ENCODE measurements around the gene FURIN.
A peak's percentile ranks its signal among the peaks of the same experiment; 100 is the strongest.
"Not testable (repeated sequence)": the region's sequence is repeated elsewhere in the genome, so short reads cannot be mapped to it uniquely, and the experiment has no call there.

FURIN gene

DNA sequence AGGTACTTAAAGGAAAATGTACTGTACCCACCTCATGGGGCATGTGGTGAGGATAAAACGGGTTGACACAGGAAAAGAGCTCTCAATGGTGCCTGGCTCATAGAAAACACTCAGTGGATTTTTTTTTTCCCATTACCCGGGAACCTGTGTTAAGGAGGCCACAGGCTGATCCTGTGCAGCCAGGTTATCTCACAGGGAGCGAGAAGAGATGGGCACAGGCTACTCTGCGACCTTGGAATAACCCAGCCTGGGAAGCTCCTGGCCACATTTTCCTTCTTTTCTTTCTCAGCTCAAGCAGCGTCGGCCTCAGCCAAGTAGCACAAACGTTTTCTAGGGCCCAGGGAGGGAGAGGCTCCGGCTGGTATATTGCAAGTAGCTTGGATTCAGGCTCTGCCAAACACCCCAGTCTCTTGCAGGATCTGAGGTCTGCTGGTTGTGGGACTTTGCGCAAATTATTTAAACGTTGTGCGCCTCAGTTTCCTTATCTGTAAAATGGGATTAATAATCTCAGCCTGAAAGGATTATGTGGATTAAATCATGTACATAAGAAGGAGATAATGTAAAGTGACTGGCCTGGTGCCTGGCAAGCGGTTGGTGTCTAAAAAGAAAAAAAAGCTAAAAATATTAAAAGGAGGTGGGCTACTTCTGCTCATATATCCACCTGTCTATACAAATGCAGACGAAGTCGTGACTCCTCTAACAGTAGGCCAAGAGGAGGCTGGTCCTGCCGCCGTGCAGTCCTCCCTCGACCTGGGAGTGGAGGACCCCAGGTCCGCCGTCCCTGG, 2.2 kb downstream of the FURIN start:
- peak; percentile 45 for DNase-seq (ENCODE audit: low read depth)

DNA sequence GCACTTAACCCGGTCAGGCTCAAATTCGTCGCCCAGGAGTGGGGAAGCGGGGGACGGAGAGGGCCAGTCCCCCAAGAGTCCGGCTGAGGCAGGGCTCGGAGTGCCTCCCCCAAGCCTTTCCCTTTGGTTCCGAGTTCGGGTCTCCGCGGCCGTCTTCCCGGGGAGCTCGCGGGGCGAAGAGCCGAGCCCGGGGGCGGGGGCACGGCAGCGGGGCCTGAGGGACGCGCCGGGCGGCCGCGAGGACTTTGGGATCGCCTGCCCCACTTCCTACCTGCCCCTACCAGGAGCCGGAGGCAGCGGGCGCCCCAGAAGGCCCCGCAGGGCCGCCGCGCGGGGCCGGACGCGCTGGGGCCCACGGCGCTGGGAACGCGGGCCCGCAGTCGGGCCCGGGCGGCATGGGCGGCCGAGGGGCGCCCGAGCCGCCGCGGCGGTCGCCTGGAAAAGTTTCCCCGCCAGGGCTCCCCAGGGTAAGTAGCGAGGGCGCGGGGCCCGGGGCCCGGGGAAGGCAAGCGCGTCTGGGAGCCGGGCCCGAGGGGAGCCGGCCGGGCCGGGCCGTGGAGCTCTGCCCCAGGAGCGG, 2.8 kb downstream of the FURIN start:
- DNase-seq (ENCODE audit: low read depth) = peak; percentile 51

DNA sequence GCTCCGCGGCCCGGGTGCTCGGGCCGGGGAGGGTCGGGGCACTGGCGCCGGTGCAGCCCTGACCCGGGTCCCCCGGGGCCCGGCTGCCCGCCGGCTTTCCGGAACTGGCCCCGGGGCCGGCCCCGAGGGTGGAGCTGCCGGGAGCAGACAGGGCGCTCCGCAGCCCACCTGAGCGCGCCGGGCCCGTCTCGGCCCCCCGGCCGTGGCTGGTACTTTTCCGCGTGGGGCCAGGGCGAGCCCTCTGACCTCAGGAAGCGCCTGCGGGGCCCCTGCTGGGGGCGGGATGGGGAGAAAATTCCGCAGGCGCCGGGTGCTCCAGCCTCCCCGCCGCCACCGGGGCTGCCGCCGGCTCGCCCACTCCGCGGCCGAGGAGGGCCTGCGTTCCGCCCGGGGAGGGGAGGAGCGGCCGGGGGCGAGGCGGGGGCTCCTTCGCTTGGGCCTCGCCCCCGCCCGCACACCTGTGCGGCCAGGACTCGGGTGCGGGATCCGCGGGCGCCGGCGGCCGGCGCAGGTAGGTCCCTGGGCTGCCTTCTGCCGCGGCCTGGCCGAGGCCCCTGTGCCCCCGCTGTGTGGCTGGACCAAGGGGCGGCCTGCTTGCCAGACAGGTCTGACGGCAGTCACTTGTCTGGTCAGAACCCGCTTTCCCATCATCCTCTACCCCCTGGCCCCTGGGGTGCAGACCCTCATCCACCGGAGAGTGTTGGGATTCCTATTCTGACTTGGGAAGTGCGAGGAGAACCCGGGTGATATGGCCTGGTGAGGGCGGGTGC, 3.5 kb downstream of the FURIN start:
- no peak for DNase-seq (ENCODE audit: low read depth)

DNA sequence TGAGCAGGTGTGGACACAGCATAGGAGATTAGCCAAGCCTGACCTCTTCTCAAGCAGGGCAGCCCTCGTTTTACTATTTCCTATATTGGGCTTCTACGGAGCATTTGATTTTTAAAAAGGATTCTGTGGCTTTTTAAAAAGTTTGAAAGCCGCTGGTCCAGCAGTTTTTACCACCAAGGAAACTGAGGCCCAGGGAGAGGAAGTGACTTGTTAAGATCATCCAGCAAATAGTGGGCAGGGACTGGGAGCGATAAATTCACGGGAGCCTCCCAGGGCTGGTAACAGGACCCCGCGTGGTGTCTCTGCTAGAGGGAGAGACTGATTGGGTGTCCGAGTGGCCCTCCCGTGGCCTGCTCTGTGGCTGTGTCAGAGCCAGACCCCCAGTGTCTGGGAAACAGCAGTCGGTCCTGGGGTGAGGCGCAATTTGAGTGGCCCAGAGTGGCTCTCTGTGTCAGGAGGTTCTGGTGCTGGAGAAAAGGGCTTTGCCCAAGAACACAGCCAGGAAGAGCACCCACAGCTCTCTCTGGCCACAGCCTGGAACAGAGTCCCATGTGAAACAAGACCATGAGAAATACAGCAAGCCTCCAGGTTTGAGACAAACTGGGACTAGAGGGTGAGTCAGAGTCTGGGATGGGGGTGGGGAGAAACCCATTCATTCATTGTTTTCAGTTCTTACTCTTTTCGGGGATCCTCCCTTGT, 4.2 kb downstream of the FURIN start:
- DNase-seq (ENCODE audit: low read depth) = peak; percentile 87

GRCh38 chr15:90873488-90873997, 5.2 kb downstream of the FURIN start:
- DNase-seq (ENCODE audit: low read depth) = no peak

- no peak for DNase-seq (ENCODE audit: low read depth)
Observed at GRCh38 chr15:90873998-90874605, 5.7 kb downstream of the FURIN start.

GRCh38 chr15:90874986-90875385, 6.6 kb downstream of the FURIN start:
- DNase-seq (ENCODE audit: low read depth) = not testable (repeated sequence)

DNA sequence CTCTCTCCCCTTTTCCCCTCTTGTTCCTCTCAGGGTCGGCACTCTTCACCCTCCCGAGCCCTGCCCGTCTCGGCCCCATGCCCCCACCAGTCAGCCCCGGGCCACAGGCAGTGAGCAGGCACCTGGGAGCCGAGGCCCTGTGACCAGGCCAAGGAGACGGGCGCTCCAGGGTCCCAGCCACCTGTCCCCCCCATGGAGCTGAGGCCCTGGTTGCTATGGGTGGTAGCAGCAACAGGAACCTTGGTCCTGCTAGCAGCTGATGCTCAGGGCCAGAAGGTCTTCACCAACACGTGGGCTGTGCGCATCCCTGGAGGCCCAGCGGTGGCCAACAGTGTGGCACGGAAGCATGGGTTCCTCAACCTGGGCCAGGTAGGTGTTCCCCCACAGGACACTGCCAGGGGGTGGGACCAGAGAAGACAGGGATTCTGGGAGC, 7.2 kb downstream of the FURIN start:
- DNase-seq (ENCODE audit: low read depth) = no peak

DNA sequence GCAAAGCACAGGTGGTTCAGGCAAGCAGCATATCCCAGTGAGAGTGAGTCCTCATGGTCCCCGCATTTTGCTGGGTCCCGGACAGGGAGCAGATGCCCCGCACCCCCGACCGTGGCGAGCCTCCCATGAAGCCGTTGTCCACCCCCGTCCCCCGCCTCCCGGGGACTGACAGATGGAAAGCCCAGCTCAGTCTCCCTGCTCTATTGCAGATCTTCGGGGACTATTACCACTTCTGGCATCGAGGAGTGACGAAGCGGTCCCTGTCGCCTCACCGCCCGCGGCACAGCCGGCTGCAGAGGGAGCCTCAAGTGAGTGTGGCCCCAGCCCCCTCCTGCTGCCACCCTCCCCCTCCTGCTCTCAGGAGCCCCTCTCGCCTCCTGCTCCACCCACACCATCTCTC, 7.7 kb downstream of the FURIN start:
- no peak for DNase-seq (ENCODE audit: low read depth)

DNA sequence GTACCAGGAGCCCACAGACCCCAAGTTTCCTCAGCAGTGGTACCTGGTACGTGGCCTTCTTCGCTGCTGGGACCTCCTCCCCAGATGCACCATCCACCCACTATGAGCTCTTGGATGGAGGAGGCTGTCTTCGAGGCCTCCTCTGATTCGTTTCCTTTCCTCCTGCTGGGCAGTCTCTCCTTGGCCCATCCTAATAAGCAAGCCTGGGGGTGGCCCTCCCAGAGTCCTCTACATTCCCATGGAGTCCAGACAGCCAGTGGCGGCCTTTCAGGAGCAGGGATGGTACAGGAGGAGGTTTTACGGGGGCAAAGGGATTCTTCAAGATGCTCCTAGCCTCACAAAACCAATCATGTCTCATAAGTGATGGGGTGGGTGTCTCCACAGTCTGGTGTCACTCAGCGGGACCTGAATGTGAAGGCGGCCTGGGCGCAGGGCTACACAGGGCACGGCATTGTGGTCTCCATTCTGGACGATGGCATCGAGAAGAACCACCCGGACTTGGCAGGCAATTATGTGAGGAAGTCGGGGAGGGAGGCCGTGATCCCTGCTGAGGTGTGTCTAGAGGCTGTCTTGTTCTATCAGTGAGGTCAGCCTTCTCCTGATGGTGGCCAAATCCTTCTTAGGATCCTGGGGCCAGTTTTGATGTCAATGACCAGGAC, 8.3 kb downstream of the FURIN start:
- DNase-seq (ENCODE audit: low read depth) = no peak

GRCh38 chr15:90877315-90877714, 8.9 kb downstream of the FURIN start:
- no peak for DNase-seq (ENCODE audit: low read depth)

DNA sequence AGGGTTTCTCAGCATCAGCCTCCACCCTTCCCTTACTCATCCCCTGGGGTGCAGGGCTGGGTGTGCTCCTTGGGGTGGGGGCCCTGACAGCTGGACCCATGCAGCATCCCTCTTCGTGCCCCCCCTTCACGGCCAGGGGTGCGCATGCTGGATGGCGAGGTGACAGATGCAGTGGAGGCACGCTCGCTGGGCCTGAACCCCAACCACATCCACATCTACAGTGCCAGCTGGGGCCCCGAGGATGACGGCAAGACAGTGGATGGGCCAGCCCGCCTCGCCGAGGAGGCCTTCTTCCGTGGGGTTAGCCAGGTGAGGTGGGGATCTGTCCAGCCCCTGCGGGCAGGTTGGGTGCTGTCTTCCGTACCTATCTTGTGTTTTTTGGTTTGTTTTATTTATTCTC, 9.6 kb downstream of the FURIN start:
- DNase-seq (ENCODE audit: low read depth) = no peak

- DNase-seq (ENCODE audit: low read depth) = no peak
Observed at GRCh38 chr15:90878660-90879059, 10.3 kb downstream of the FURIN start.

- no peak for DNase-seq (ENCODE audit: low read depth)
Observed at GRCh38 chr15:90879730-90880366, 11.5 kb downstream of the FURIN start.

DNA sequence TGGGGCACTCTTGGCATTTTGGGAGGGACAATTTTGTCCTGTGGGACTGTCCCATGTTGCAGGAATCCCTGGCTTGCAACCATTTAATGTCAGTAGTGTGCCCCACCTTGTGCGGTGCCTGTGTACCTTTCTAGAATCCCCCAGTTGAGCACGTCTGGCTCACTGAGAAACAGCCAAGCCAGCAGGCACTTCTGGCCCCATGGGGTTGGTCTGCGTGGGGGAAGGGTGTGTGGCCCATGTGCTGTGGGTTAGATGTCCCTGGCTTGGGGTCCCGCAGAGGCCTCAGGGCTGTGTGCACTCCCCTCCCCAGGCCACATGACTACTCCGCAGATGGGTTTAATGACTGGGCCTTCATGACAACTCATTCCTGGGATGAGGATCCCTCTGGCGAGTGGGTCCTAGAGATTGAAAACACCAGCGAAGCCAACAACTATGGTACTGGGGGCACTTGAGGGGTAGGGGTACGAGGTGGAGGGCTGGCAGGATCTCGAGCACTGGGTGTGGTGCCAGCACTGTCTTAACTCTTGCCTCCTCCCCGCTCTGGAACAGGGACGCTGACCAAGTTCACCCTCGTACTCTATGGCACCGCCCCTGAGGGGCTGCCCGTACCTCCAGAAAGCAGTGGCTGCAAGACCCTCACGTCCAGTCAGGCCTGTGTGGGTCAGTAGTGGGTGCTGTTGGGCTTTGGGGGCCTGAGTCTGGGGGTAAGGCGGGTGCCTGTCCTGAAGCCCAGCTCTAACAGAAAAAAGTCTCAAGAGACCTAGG, 12.2 kb downstream of the FURIN start:
- DNase-seq (ENCODE audit: low read depth) = no peak

- DNase-seq (ENCODE audit: low read depth) = no peak
Observed at GRCh38 chr15:90881181-90881977, 13.0 kb downstream of the FURIN start.

- no peak for DNase-seq (ENCODE audit: low read depth)
Observed at GRCh38 chr15:90881978-90882721, 13.8 kb downstream of the FURIN start.

- no peak for DNase-seq (ENCODE audit: low read depth)
Observed at GRCh38 chr15:90882781-90883525, 14.6 kb downstream of the FURIN start.

All from ELR (cell line).